ENCODE results near the gene ITGA2B. TPM values are rescaled to one million over a fixed set of nuclear protein-coding genes. Genes with fewer than 3 reads are reported as not detected.

Gene ITGA2B
- total RNA-seq, 1 donor from 2014 or later, result 4.3 TPM

GRCh38 chr17:44353672-44354331, 35.6 kb downstream of the ITGA2B start:
- no peak for DNase-seq (ENCODE audit: low spot score)
- peaks cover 11% of the 10 kb centered on the region for H3K36me3 Mint-ChIP-seq (ENCODE audit: low read depth, unreplicated experiment)
- H3K27me3 Mint-ChIP-seq (ENCODE audit: unreplicated experiment), result peaks cover 20% of the 10 kb centered on the region
- H3K4me1 Mint-ChIP-seq (ENCODE audit: unreplicated experiment), result peaks cover 5% of the 10 kb centered on the region
- H3K4me3 Mint-ChIP-seq (ENCODE audit: unreplicated experiment), result no peak overlapping the region
- H3K27ac Mint-ChIP-seq (ENCODE audit: unreplicated experiment), result no peak overlapping the region
- TF ChIP-seq, protein P1, sequence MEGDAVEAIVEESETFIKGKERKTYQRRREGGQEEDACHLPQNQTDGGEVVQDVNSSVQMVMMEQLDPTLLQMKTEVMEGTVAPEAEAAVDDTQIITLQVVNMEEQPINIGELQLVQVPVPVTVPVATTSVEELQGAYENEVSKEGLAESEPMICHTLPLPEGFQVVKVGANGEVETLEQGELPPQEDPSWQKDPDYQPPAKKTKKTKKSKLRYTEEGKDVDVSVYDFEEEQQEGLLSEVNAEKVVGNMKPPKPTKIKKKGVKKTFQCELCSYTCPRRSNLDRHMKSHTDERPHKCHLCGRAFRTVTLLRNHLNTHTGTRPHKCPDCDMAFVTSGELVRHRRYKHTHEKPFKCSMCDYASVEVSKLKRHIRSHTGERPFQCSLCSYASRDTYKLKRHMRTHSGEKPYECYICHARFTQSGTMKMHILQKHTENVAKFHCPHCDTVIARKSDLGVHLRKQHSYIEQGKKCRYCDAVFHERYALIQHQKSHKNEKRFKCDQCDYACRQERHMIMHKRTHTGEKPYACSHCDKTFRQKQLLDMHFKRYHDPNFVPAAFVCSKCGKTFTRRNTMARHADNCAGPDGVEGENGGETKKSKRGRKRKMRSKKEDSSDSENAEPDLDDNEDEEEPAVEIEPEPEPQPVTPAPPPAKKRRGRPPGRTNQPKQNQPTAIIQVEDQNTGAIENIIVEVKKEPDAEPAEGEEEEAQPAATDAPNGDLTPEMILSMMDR (IDR thresholded peaks at IDR 0.05; ENCODE audit: unreplicated experiment), result no peak
- H3K9me3 Mint-ChIP-seq (ENCODE audit: unreplicated experiment), result no peaks in the 10 kb centered on the region

DNA sequence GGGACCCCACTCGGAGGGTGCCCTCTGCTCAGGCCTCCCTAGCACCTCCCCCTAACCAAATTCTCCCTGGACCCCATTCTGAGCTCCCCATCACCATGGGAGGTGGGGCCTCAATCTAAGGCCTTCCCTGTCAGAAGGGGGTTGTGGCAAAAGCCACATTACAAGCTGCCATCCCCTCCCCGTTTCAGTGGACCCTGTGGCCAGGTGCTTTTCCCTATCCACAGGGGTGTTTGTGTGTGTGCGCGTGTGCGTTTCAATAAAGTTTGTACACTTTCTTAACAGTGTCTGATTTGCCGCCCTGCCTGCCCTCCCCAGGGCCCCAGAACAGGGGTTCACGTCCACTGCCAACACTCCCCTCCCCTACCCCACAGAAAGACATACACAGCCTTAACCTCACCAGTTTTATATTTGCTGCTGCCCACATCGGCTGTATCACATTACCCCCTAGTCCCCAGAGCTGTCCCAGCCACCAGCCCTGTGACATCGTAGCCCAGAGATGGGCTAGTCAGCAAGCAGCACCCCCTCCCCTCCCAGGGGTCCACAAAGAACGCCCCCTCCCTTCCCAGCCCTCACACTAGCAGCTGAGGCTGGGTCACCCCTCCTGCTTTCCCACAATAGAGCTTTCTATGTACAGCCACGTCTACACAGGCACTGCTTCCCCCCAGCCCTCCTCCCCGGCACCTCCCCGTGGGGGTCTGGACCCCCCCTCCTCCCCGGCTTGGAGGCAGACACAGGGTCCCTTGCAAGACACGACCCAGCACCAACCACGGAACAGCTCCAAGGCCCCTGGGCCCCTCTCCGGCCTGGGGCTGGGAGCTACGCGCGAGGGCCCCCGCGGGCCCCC, 36.4 kb downstream of the ITGA2B start:
- peaks cover 5% of the 10 kb centered on the region for H3K4me1 Mint-ChIP-seq (ENCODE audit: unreplicated experiment)
- H3K27ac Mint-ChIP-seq (ENCODE audit: unreplicated experiment), result peak overlapping the region; percentile 61
- H3K4me3 Mint-ChIP-seq (ENCODE audit: unreplicated experiment), result peak overlapping the region; percentile 78
- no peaks in the 10 kb centered on the region for H3K9me3 Mint-ChIP-seq (ENCODE audit: unreplicated experiment)
- H3K27me3 Mint-ChIP-seq (ENCODE audit: unreplicated experiment), result peaks cover 14% of the 10 kb centered on the region
- TF ChIP-seq, protein P1 (IDR thresholded peaks at IDR 0.05; ENCODE audit: unreplicated experiment), result no peak
- peaks cover 6% of the 10 kb centered on the region for H3K36me3 Mint-ChIP-seq (ENCODE audit: low read depth, unreplicated experiment)
- DNase-seq (ENCODE audit: low spot score), result no peak

DNA sequence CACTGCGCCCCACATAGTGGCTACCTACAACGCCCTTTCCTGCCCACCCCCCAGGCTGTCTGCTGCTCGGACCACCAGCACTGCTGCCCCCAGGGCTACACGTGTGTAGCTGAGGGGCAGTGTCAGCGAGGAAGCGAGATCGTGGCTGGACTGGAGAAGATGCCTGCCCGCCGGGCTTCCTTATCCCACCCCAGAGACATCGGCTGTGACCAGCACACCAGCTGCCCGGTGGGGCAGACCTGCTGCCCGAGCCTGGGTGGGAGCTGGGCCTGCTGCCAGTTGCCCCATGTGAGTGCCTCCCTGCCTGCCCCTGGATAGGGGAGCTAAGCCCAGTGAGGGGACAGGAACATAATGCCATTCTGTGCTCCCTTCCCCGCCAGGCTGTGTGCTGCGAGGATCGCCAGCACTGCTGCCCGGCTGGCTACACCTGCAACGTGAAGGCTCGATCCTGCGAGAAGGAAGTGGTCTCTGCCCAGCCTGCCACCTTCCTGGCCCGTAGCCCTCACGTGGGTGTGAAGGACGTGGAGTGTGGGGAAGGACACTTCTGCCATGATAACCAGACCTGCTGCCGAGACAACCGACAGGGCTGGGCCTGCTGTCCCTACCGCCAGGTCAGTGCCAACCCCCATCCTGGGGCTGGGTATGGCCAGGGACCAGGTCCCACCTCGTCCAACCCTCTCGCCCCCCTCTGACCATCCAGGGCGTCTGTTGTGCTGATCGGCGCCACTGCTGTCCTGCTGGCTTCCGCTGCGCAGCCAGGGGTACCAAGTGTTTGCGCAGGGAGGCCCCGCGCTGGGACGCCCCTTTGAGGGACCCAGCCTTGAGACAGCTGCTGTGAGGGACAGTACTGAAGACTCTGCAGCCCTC, 37.3 kb downstream of the ITGA2B start:
- peaks cover 6% of the 10 kb centered on the region for H3K36me3 Mint-ChIP-seq (ENCODE audit: low read depth, unreplicated experiment)
- TF ChIP-seq, protein P1 (IDR thresholded peaks at IDR 0.05; ENCODE audit: unreplicated experiment), result no peak
- H3K9me3 Mint-ChIP-seq (ENCODE audit: unreplicated experiment), result no peaks in the 10 kb centered on the region
- no peak overlapping the region for H3K27ac Mint-ChIP-seq (ENCODE audit: unreplicated experiment)
- peak overlapping the region; percentile 56 for H3K4me3 Mint-ChIP-seq (ENCODE audit: unreplicated experiment)
- peaks cover 5% of the 10 kb centered on the region for H3K4me1 Mint-ChIP-seq (ENCODE audit: unreplicated experiment)
- H3K27me3 Mint-ChIP-seq (ENCODE audit: unreplicated experiment), result peaks cover 14% of the 10 kb centered on the region
- DNase-seq (ENCODE audit: low spot score), result no peak

GRCh38 chr17:44351464-44351863, 38.0 kb downstream of the ITGA2B start:
- TF ChIP-seq, protein P1 (IDR thresholded peaks at IDR 0.05; ENCODE audit: unreplicated experiment), result no peak
- Mint-ChIP-seq H3K4me1 (ENCODE audit: unreplicated experiment) (peaks cover 5% of the 10 kb centered on the region), H3K9me3 (ENCODE audit: unreplicated experiment) (no peaks in the 10 kb centered on the region), H3K27ac (ENCODE audit: unreplicated experiment) (no peak overlapping the region), H3K27me3 (ENCODE audit: unreplicated experiment) (peaks cover 14% of the 10 kb centered on the region), H3K36me3 (ENCODE audit: low read depth, unreplicated experiment) (peaks cover 6% of the 10 kb centered on the region), H3K4me3 (ENCODE audit: unreplicated experiment) (no peak overlapping the region)
- DNase-seq (ENCODE audit: low spot score), result no peak

Measured in endothelial cell (in vitro differentiated cells).